A204.1 (cell line): ENCODE data around the gene TMEM9B.
"Not testable (repeated sequence)": the region's sequence is repeated elsewhere in the genome, so short reads cannot be mapped to it uniquely, and the experiment has no call there.

Experiments
- FAIRE-seq: peaks from 2 replicates; lab custom pipeline; 2012; peaks lifted over from hg19 to GRCh38; lab: Jason Lieb, UNC

The TMEM9B gene

DNA sequence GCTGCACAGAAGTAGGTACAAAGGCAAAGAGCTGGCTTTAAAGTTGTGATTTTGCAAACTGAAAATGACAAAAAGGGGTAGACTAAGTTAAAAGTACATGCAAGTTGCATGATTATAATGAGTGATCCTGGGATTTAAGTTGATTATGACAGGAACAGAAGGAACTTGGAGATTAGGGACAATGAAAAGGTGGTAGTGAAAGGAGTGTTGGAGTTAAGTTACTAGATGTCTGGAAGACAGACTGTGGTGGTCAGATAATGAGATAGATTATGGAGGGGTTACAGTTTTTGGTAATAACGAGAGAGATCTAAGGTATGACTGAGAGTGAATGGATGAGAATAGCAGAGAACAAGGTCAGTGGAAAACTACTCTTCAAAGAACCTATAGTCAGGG, 7.7 kb upstream of the TMEM9B start:
- FAIRE-seq, result no peak

DNA sequence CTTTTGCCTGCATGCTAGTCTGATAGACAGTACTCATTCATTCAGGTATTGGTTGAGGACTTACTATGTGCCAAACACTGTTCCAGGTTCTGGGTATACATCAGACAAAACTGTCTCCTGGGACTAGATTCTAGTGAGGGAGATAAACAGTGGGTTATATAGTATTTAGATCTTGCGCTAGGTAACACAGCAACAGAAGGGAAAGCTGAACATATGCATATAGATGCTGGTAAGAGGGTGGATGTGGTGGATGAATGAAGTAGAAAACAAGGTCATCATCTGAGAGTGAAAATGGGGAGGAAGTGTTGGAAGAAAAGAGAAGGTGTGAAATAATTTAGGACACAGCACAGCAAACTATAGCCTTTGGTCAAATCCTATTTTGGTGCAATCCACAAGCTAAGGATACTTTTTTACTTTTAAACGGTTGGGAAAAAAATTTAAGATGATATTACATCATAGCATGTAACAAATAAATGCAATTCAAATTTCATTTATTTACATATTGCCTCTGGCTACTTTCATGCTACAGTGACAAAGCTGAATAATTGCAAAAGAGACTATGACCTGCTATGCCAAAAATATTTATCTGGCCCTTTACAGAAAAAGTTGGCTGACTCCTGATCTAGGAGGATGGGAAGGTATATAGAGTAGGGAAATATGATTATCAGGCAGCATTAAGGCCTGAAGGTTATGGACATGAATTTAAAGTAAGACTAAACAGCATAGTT, 7.1 kb upstream of the TMEM9B start:
- FAIRE-seq, result no peak

DNA sequence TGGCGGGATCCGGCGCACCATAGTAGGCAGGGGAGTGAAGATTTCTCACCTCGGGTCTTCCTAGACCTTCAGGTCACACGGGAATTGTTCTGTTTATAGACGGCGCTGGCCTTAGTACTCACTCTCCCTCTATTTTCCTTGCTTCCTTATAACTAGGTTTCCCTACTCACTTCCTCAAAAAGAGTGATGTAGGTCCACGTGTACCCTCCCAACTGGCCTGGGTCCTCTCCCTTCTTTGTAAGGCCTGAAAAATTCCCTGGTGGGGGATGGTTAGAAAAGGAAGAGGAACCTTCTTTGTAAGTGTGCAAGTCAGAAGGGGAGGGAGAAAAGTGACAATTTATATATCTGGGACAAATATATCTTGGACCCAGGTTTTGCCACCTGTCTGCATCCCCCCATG, 2.9 kb upstream of the TMEM9B start:
- no peak for FAIRE-seq

DNA sequence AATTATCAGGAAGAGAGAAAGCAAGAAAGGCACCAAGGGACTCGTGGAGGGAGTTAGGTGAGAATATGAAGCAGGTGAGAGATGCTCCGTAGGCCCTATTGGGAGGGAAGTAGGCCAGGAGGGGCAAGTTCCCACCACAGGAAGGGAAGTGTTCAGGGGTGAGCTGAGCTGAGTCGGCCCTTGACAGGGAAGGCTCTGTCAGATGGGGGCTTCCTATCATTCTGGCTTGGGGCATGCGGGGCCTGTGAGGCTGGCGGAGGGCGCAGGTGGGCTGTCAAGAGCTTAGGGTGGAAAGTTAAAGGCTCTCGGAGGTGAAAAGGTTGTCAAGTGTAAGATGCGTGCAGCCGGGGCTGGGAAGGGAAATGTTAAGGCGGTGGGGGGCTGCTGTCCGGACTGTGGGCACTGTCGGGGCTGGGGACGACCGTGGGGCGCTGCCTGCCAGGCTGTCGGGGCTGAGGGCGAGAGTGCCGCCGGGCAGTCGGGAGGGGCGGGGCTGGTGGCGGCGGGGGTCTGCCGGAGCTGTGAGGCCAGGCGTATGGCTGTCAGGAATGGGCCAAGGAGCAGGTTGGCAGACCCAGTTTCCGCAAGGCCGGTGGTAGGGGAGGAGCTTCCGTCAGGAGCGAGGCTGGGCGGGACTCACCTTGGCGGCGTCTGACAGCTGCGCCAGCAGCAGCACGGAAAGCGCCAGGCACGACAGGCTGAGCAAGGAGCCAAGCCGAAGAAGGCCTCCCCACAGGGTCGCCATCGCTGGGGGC, 496 bp downstream of the TMEM9B start:
- no peak for FAIRE-seq

DNA sequence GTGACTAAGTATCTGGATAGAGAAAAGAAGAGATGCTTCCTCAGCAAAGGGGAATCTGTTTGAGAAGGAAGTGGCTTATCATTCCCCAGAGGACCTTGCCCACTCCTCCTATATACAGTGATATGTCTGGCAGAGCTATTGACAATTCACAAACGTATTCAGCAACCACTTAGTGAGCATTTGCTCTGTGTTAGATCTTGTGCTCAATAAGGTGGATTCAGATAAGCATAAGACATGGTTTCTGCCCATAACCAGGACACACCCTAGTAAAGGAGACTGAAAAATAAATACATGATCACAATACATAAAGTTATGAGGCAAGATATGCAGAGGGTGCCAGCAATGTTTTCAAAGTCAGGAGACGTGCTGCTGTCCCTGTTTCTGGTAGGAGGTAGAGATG, 1.4 kb downstream of the TMEM9B start:
- no peak for FAIRE-seq

DNA sequence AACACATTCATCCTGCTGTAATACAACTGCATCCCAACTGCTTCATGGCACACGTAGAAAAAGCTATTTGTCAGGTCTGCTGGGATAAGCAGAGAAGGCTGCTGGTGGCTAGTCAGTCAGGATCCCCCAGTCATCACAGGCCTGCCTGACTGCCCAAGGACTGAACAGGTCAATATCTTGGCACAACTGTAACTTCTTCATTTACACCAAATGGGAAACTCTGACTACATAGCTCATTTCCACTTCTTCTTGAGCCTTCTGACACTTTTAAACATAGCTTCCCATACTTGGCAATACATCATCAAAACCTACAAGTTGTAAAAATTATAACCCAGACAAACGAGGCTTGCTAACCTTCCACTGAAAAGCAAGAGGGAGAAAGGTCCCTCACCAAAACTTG, 2.8 kb downstream of the TMEM9B start:
- FAIRE-seq, result no peak

DNA sequence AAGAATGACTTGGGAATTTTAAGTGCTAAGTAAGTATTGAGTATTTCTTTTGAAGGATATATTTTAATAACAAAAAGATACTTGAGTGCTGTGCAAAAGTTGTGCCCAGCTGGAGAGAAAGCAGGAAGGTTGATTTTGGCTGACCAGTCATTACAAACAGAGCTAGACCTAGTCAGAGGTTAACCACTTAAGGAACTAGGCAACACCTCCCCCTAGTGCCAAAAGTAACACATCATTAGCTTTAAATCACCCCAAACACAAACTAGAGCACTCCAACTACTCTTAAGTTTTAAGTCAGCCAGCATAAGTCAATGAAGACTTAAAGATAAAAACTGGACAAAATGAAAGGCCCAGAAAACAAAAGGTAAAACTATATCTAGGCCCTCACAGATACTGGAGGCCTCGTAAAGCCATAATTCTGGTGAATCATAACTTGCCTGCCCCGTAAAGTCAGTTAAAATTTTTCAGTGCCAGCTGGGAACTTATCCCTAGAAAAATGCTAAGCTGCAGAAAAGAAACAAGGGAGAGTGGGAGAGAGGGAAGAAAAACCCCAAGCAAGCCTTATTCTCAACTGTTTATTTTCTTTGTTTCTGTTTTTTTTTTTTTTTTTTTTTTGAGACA, 4.6 kb downstream of the TMEM9B start:
- no peak for FAIRE-seq

DNA sequence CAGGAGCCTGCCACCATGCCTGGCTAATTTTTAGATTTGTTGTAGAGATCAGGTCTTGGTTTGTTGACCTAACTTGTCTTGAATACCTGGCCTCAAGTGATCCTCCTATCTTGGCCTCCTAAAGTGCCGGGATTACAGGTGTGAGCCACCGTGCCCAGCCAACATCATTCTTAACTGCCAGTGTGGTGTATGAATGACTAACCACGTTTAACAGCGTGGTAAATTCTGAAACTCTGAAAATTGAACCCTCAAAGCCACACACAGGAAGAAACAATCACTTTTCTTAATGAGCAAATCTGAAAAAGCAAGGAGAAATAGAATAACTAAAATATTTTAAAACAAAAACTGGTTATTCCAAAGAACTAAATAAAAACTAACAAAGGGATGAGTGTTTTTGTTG, 7.4 kb downstream of the TMEM9B start:
- no peak for FAIRE-seq

DNA sequence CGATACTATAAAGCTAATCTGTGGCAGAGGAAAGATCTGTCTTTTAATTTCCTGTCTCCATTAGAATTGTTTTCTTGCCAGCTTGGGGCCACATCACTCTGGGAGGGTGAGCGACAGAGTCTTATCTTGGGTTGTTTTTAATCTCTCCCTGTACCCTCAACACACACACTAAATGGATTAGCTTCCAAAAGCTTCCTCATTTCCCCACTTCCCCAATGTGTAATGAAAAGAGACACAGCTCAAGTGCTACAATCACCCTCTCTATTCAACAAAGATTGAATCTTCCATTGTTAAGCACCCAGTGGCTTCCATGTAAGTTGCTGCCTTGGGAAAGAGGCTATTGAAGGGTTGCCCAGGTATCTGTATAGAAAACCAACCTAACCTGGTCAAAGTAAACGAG, 15.4 kb downstream of the TMEM9B start:
- no peak for FAIRE-seq

DNA sequence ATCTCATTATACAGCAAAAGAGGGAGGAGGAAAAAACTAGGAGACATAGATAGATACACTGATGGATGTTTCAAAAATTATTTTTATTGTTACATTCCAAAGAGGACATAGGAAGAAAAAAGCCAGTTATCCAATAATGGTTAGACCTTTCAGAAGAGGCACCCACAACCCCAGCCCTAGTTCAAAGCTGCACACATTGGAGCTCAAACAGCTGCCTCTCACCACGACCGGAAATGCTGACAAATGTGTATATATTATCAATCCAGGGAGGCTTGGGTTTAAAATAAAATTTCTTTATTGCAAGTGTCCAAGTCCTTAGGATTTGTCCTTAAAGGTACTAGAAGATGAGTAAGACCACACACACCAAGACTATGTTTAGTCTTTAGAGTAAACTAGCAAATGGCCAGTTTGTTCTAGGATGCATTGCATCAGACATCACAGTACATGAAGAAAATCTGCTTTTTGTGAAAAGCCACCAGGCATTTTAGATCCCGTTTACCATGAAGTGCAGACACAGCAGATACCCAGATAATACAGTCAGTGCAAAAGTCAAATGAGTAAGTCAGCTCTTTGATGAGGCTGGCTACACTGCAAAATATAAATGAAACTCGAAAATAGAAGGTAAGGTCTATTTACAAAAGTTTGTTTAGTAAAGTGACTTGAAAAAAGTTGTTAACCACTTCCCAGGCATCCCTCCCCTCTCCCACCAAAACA, 16.9 kb downstream of the TMEM9B start:
- no peak for FAIRE-seq

DNA sequence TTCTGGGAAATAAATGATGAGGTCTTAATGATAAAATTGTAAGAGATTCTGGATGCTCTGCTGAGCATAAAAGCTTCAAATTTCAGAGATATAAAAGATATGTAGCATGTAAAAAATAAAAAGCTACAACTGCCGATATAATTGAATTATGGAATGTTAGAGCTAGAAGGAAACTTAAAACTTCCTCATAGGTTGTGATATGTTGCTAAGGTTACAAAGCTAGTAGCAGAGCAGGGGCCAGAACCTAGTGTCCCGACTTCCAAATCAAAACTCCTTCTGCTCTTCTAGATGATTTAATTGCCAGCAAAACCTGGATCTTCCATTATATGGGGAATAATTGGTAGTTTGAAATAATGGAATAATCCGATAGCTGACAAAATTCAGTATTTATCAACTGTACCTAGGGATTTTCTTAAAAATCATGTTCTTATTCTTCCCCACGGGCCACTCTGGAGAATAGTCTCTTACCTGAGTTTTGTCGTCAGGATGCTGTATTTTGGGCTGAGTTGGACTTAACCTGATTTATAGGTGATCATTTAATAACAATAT, 21.6 kb downstream of the TMEM9B start, which contains the start of gene ASCL3:
TSS of gene ASCL3 (minus strand) at position 499 of the 549 bp plus-strand sequence. CDS start 4,855 bp downstream, outside the sequence.
- FAIRE-seq, result no peak

DNA sequence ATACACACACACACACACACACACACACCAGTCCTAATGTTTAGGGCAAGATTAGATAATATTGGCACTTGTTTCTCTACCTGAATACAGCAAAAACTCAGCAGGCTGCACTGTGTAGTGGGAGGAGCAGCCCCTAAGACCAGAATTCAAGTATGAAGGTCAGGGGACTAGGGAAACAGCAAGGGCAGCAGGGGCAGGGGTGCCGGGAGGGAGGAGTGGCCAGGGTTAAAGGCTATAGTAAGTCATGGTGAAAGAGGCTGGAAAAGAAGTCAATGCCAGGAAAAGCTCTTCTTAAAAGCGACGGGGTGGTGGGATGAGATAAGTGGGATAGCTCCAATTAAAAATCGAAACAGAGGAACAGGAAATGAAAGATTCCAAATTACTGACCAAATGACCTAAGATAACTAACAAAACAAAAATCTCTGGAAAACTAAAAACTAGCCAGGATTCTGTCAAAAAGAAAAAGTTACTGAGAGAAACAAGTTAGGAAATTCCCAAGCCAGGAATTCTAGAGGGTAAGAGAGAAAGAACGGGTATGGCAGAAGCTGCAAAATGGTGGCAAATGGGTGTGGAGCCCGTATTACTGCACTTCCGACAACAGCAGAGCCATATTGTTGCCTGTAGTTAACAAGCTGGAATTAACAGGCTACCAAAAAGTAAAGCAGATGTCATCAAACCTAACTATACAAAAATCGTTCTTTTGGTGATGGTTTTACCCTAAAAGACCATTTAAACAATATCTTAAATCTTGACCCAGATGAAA, 22.7 kb downstream of the TMEM9B start:
- FAIRE-seq, result no peak

DNA sequence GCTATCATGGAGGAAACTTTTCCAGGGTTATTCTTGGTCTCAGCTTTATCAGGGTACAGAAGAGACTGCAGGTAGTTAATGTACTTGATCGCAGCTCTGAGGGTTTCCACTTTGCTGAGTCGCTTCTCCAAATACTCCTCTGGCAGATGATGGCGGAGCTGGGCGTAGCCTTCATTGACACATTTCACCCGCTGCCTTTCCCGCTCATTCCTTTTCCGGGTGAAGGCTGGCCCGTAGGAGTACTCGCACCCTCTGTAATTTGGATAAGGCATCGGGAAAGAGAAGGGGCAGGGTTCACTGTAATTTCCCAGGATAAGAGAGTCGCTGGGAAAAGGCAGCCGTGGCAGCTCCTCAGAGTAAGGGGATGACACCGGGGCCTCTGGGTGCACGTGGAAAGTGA, 26.6 kb downstream of the TMEM9B start:
- no peak for FAIRE-seq

DNA sequence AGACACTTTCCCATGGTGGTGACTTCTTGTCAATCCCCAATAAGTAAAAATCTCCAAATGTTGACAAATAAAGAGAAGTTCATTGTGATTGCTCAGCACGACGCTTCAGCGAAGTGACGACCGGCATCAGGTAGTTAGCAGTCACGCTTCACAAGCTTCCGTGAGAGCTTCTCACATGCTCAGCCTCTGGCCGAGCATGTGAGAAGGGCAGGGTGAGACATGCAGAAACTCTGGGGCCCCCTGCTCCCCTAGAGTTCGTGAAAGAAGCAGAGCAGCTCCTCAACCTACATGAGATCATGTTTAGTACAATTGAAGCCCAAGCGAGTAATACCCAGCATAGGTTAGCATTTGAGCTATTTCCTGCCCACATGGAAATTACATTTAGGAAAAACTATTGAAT, 27.1 kb downstream of the TMEM9B start:
- no peak for FAIRE-seq

DNA sequence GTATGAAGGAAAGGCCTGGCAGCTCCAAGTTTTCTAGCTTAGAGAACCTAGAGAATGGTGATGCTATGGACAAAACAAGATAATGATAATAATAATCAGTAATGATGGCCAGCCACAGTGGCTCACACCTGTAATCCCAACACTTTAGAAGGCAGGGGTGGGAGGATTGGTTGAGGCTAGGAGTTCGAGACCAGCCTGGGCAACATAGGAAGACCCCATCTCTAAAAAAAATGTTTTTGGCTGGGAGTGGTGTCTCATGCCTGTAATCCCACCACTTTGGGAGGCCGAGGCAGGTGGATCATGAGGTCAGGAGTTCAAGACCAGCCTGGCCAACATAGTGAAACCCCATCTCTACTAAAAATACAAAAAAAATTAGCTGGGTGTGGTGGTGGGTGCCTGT, 28.5 kb downstream of the TMEM9B start:
- FAIRE-seq, result not testable (repeated sequence)

DNA sequence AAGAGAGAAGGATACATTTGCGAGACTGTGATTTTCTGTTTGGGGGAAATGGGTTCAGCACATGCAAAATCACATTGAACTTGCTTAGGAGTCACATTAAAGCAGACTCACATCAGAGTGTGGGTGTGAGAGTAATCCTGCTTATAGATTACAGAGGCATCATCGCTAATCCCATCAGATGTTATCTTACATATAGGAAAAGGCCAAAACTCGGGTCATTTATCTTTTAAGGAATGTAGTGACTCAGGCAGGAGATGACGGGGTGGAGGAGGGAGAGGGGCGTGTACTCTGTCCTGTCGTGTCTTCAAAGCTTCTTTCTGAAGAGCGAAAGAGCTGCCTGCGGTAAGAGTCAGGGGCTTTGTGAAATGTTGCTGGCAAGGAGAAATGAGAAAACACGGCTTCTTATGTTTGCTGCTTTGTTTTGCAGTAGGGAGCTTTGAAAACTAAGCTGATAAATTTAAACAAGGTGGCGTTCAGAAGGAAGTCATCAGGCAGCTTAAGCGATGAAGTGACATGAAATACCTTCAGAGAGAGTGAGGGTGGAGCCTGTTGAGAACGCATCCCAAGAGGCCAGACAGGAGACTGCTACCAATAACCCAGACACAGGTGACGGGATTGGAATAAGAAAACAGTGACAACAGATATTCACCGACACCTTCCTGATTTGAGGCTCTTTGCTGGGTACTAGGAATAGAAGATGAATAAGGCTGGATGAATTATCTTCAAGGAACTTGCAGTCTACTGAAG, 29.3 kb downstream of the TMEM9B start:
- no peak for FAIRE-seq

DNA sequence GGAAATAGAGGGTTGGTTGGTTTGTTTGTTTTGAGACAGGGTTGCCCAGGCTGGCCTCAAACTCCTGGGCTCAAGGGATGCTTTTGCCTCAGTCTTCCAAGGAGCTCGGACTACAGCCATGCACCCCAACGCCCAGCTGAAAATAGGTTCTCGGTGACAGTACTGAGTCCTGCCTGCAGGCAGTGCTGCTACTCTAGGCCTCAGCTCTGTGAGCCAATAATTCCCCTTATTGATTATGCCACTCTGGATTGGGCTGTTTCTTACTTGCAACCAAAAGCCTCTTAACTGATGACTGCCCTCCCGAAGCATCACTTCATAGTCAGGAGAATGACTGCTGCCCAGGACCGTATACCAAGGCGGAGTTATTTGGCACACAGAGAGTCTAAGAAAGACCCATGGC, 30.3 kb downstream of the TMEM9B start:
- FAIRE-seq, result no peak

DNA sequence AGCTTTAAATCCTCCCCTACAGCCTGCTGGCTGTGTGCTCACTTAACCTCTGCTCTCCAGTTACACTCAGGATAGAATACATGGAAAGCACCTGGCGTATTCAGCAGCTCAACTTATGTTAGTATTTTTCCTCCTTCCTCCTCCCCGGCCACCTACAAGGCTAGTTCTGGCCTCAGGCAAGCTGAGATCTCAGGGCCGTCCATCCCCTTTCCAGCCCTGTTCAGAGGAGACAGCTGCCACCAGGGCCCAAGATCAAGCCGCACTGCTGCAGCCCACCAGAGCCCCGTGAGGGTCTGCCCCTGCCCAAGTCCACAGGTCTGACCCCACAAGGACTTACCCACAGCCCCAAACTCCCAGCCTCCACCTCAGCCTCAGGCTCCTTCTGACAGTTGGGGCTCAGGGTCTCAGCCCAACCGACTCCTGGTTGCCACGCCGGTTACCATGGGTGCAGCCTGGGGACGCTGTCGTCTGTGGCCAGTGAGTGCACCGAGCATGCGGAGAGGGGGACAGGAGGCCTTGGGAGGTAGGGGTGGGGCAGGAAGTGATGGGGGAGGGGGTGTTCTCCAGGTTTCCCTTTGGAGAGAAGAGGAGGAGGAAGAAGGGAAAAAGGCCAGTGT, 31.6 kb downstream of the TMEM9B start, which contains the start of gene C11orf16:
TSS of gene C11orf16 (minus strand) at position 384 of the 617 bp plus-strand sequence. CDS start 639 bp downstream, outside the sequence.
- no peak for FAIRE-seq

DNA sequence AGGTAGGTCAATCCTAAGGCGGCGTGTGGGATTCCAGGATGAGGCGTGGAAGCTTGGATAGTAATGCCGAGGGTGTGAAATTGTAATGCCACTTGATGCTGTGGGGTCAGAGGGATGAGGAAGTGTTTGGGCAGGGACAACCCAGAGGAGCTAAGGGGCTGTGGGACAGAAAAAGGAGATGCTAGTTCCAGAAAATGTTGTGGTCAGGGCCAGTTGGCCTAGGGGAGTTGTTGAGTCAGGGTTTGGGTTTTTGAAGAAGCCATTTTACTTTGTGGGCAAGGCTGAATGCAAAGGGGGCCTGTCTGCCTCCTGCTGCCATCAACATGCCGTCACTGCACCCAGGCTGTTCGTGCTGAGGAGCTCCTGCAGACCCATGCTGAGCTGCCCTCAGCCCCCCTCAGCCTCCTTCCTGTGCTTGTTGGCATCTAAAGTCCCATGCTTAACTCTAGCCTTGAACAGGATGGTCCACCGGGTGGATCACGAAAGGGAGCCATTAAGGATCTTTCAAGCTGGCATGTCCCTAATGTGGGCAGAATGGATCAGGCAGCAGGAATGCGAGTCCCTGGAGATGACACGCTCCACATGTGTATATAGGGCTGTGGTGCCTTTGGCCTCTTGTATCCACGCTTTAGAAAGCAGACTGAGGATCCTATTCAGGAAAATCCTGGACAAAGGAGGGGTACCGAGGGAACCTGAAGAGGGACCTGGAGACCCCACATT, 33.6 kb downstream of the TMEM9B start:
- no peak for FAIRE-seq
